Adrenal gland (tissue), 5 donors: ENCODE measurements around the gene PHLDA3.

Source experiments
- POLR2A ChIP-seq, 2 donors: fragments of 450-650 bp; IDR thresholded peaks; one replicate each; pipeline ENCODE4 v1.6.1; 2017; ENCODE audit warnings: antibody characterized with exemption in 2 of 2, mild to moderate bottlenecking in 2 of 2, moderate library complexity in 1 of 2
- TF ChIP-seq, protein P1 (sequence below), 6 experiments: fragments of 450-650 bp in 4 of 6; fragments of 200-600 bp in 2 of 6; sonication (generic) in 1 of 6; IDR thresholded peaks; 1 replicate in 5 of 6; 2 replicates in 1 of 6; pipeline versions ENCODE4 v1.5.1 to v1.8.0; 2016 to 2021; ENCODE audit warnings: antibody characterized with exemption in 6 of 6, mild to moderate bottlenecking in 2 of 6, moderate library complexity in 1 of 6
- donor health status: DM: no; HTN: no; CAD: no.

DNA sequence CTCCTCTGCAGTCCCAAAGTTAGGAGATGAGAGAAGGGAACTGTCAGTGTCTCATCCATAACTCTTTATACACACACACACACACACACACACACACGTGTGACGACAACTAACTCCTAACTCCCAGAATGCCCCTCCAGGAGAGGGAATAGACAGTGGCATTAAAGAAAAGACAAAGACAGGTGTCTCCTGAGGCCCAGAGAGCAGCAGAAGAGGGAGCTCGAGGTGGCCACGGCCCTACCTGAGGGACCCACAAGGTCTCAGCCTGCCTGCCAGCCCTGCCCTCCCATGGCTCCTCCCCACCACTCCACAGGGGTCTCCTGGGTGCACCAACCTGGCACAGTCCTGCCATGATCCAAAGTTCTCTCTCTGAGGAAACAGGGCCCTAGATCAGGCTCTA, 1.6 kb upstream of the PHLDA3 start:
- TF ChIP-seq, protein P1, sequence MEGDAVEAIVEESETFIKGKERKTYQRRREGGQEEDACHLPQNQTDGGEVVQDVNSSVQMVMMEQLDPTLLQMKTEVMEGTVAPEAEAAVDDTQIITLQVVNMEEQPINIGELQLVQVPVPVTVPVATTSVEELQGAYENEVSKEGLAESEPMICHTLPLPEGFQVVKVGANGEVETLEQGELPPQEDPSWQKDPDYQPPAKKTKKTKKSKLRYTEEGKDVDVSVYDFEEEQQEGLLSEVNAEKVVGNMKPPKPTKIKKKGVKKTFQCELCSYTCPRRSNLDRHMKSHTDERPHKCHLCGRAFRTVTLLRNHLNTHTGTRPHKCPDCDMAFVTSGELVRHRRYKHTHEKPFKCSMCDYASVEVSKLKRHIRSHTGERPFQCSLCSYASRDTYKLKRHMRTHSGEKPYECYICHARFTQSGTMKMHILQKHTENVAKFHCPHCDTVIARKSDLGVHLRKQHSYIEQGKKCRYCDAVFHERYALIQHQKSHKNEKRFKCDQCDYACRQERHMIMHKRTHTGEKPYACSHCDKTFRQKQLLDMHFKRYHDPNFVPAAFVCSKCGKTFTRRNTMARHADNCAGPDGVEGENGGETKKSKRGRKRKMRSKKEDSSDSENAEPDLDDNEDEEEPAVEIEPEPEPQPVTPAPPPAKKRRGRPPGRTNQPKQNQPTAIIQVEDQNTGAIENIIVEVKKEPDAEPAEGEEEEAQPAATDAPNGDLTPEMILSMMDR (IDR thresholded peaks at IDR 0.05): no peak
- TF ChIP-seq POLR2A (IDR thresholded peaks at IDR 0.05): no peak
